CD14-positive monocyte (primary cell): ENCODE results near the gene MDFI. TPM values are rescaled to one million over a fixed set of nuclear protein-coding genes. Genes with fewer than 3 reads are reported as not detected.

Source experiments
- DNase-seq, 3 donors: peaks; one replicate each; pipeline ENCODE4 v3.0.0-alpha.2; 2011 to 2022
- H2AFZ ChIP-seq: 2 replicates; pipeline ENCODE4 v1.6.0; 2012; ENCODE audit warnings: mild to moderate bottlenecking, low read depth, low read length, inconsistent platforms; ENCODE audit not compliant: insufficient read depth, poor library complexity, severe bottlenecking
- H3K27ac ChIP-seq, 2 donors: 1 replicate in 1 of 2; 2 replicates in 1 of 2; pipeline ENCODE4 v1.5.1; 2012 to 2013; ENCODE audit warnings: low read length in 2 of 2, control low read depth in 1 of 2, inconsistent platforms in 1 of 2, low read depth in 1 of 2, mild to moderate bottlenecking in 1 of 2
- H3K27me3 ChIP-seq, 2 donors: one replicate each; pipeline versions ENCODE4 v1.6.0 to v1.6.1; 2011 to 2013; ENCODE audit warnings: low read length in 2 of 2; ENCODE audit not compliant: control insufficient read depth in 2 of 2, insufficient read depth in 2 of 2
- H3K36me3 ChIP-seq, 2 donors: replicated peaks in 1 of 2; 1 replicate in 1 of 2; 2 replicates in 1 of 2; pipeline versions ENCODE4 v1.5.1 to v1.6.1; 2012 to 2013; ENCODE audit warnings: low read length in 2 of 2, control low read depth in 1 of 2, inconsistent platforms in 1 of 2, mild to moderate bottlenecking in 1 of 2; ENCODE audit not compliant: insufficient read depth in 2 of 2, control insufficient read depth in 1 of 2
- H3K4me1 ChIP-seq, 2 donors: 1 replicate in 1 of 2; 2 replicates in 1 of 2; pipeline versions ENCODE4 v1.5.1 to v1.6.1; 2012 to 2013; ENCODE audit warnings: low read length in 2 of 2, control low read depth in 1 of 2, inconsistent platforms in 1 of 2, mild to moderate bottlenecking in 1 of 2, moderate library complexity in 1 of 2; ENCODE audit not compliant: insufficient read depth in 2 of 2, control insufficient read depth in 1 of 2
- H3K4me2 ChIP-seq: replicated peaks from 2 replicates; pipeline ENCODE3; 2012; ENCODE audit warnings: low read length, moderate library complexity, mild to moderate bottlenecking; ENCODE audit not compliant: poor library complexity, severe bottlenecking; ENCODE audit errors: extremely low read depth
- H3K4me3 ChIP-seq, 3 experiments: fragments of 200-600 bp in 1 of 3; sonication (generic) in 1 of 3; replicated peaks in 1 of 3; 1 replicate in 2 of 3; 2 replicates in 1 of 3; pipeline ENCODE4 v1.5.1; 2011 to 2013; ENCODE audit warnings: low read length in 3 of 3, mild to moderate bottlenecking in 3 of 3, control low read depth in 2 of 3, low read depth in 2 of 3, inconsistent platforms in 1 of 3, moderate library complexity in 1 of 3
- H3K79me2 ChIP-seq: 2 replicates; pipeline ENCODE4 v1.6.0; 2012; ENCODE audit warnings: mild to moderate bottlenecking, control low read depth, inconsistent platforms, low read length, moderate library complexity; ENCODE audit not compliant: insufficient read depth
- H3K9ac ChIP-seq: 2 replicates; pipeline ENCODE4 v1.6.0; 2017; ENCODE audit warnings: low read length, mild to moderate bottlenecking; ENCODE audit not compliant: insufficient read depth, poor library complexity, severe bottlenecking
- H3K9me3 ChIP-seq, 2 donors: replicated peaks in 1 of 2; 1 replicate in 1 of 2; 2 replicates in 1 of 2; pipeline versions ENCODE4 v1.5.1 to v1.6.1; 2012 to 2013; ENCODE audit warnings: low read length in 2 of 2, control low read depth in 1 of 2; ENCODE audit not compliant: control insufficient read depth in 1 of 2, insufficient read depth in 1 of 2
- H4K20me1 ChIP-seq: 2 replicates; pipeline ENCODE4 v1.6.0; 2012; ENCODE audit warnings: mild to moderate bottlenecking, low read length, control low read depth, moderate library complexity; ENCODE audit not compliant: insufficient read depth
- H3K27ac Mint-ChIP-seq, 7 donors: one replicate each; pipeline ENCODE4 v1.8.0; 2020; ENCODE audit warnings: mild to moderate bottlenecking in 7 of 7, mixed read lengths in 7 of 7, moderate library complexity in 6 of 7, inconsistent platforms in 2 of 7
- H3K27me3 Mint-ChIP-seq, 3 donors: one replicate each; pipeline ENCODE4 v1.8.0; 2021 to 2022; ENCODE audit warnings: low read depth in 3 of 3, mild to moderate bottlenecking in 3 of 3, mixed read lengths in 3 of 3, moderate library complexity in 3 of 3, inconsistent platforms in 1 of 3
- H3K36me3 Mint-ChIP-seq, 2 donors: one replicate each; pipeline ENCODE4 v1.8.0; 2020; ENCODE audit warnings: mixed read lengths in 2 of 2, inconsistent platforms in 1 of 2, mild to moderate bottlenecking in 1 of 2
- H3K4me1 Mint-ChIP-seq: one replicate; pipeline ENCODE4 v1.8.0; 2020; ENCODE audit warnings: mild to moderate bottlenecking, mixed read lengths
- H3K4me3 Mint-ChIP-seq, 2 donors: one replicate each; pipeline ENCODE4 v1.8.0; 2020; ENCODE audit warnings: mild to moderate bottlenecking in 2 of 2, mixed read lengths in 2 of 2, moderate library complexity in 1 of 2
- H3K9me3 Mint-ChIP-seq, 7 donors: one replicate each; pipeline ENCODE4 v1.8.0; 2020 to 2022; ENCODE audit warnings: mixed read lengths in 7 of 7, mild to moderate bottlenecking in 6 of 7, moderate library complexity in 6 of 7, inconsistent platforms in 2 of 7
- CTCF ChIP-seq: fragments of 200-600 bp; IDR thresholded peaks from one replicate; pipeline ENCODE4 v1.8.0; 2022; ENCODE audit warnings: antibody characterized with exemption, mild to moderate bottlenecking
- WGBS: methylation state at CpG from one replicate; pipeline ENCODE4 v1.1.5; 2013; ENCODE audit warnings: missing lambda C conversion rate; ENCODE audit not compliant: insufficient coverage; 5-methylcytosine and 5-hydroxymethylcytosine counted together
- intact Hi-C, 2 donors: fragments of 100-400 bp; cut with micrococcal nuclease; formaldehyde crosslinking; loops; one replicate each; pipeline versions ENCODE4 v1.15.0 to v1.15.1; 2023
- polyA plus RNA-seq, 3 donors: library from polyadenylated mRNA; depleted of rRNA in 1 of 3; unstranded in 2 of 3; stranded (reverse) in 1 of 3; fragments of 300-500 nt in 2 of 3; fragments of >200 nt in 1 of 3; fragmentation: Illumina TruSeq in 2 of 3; gene quantifications; 1 replicate in 2 of 3; 2 replicates in 1 of 3; pipeline ENCODE4 v1.2.3, GENCODE V29; 2012 to 2021

MDFI gene
- polyA plus RNA-seq, 3 donors, result not detected

- Mint-ChIP-seq H3K4me3 (no peak overlapping the region), H3K36me3 (peaks cover 0 to 3% of the 10 kb centered on the region in 2 donors), H3K27me3 (peaks cover 3 to 5% (median 5%) of the 10 kb centered on the region in 3 donors), H3K27ac (peak overlapping the region in 3 of 7 donors; percentile 12 to 31 (median 25)), H3K9me3 (peaks cover 0 to 8% (median 3%) of the 10 kb centered on the region in 7 donors), H3K4me1 (peaks cover 10% of the 10 kb centered on the region)
- WGBS, result 89% methylated on average over 4 of the region's 4 CpGs
- Histone ChIP-seq H3K4me1 (peaks cover 6 to 10% of the 10 kb centered on the region in 2 donors), H3K9ac (no peak overlapping the region), H3K4me3 (no peak overlapping the region), H3K27ac (no peak overlapping the region), H3K79me2 (no peaks in the 10 kb centered on the region), H3K27me3 (no peaks in the 10 kb centered on the region), H3K36me3 (no peaks in the 10 kb centered on the region), H2AFZ (no peak overlapping the region), H4K20me1 (no peaks in the 10 kb centered on the region), H3K9me3 (no peaks in the 10 kb centered on the region), H3K4me2 (no peak overlapping the region)
- intact Hi-C loops, result no loop called here
- no peak for TF ChIP-seq CTCF
- DNase-seq, result no peak
Observed at GRCh38 chr6:41626022-41626421, 12.2 kb upstream of the MDFI start.

- Histone ChIP-seq H3K27me3 (no peaks in the 10 kb centered on the region), H3K4me3 (no peak overlapping the region), H3K36me3 (no peaks in the 10 kb centered on the region), H3K79me2 (no peaks in the 10 kb centered on the region), H3K4me2 (no peak overlapping the region), H4K20me1 (no peaks in the 10 kb centered on the region), H3K4me1 (peaks cover 6 to 10% of the 10 kb centered on the region in 2 donors), H3K9me3 (no peaks in the 10 kb centered on the region), H3K9ac (no peak overlapping the region), H3K27ac (no peak overlapping the region), H2AFZ (no peak overlapping the region)
- Mint-ChIP-seq H3K36me3 (peaks cover 0 to 3% of the 10 kb centered on the region in 2 donors), H3K27me3 (peaks cover 3 to 7% (median 3%) of the 10 kb centered on the region in 3 donors), H3K4me1 (peaks cover 10% of the 10 kb centered on the region), H3K4me3 (no peak overlapping the region), H3K27ac (no peak overlapping the region), H3K9me3 (peaks cover 0 to 5% (median 1%) of the 10 kb centered on the region in 7 donors)
- no peak for TF ChIP-seq CTCF
- 29% methylated on average over 7 of the region's 8 CpGs for WGBS
- no peak for DNase-seq
- intact Hi-C loops, result no loop called here
Observed at GRCh38 chr6:41626917-41627316, 11.4 kb upstream of the MDFI start.
